Measurements from ENCODE around the gene PTPN9.
"Not testable (repeated sequence)": the region's sequence is repeated elsewhere in the genome, so short reads cannot be mapped to it uniquely, and the experiment has no call there.

PTPN9 gene

DNA sequence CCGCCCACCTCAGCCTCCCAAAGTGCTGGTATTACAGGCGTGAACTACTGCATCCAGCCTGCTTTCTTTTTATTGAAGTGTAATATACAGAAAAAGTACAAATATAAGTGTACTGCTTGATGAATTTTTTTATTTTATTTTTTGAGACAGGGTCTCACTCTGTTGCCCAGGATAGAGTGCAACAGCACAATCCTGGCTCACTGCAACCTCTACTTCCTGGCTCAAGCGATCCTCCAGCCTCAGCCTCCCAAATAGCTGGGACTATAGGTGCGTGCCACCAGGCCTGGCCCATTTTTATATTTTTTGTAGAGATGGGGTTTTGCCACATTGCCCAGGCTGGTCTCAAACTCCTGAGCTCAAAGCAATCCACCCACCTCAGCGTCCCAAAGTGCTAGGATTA, 3.8 kb upstream of the PTPN9 start:
- DNase-seq, result not testable (repeated sequence)

DNA sequence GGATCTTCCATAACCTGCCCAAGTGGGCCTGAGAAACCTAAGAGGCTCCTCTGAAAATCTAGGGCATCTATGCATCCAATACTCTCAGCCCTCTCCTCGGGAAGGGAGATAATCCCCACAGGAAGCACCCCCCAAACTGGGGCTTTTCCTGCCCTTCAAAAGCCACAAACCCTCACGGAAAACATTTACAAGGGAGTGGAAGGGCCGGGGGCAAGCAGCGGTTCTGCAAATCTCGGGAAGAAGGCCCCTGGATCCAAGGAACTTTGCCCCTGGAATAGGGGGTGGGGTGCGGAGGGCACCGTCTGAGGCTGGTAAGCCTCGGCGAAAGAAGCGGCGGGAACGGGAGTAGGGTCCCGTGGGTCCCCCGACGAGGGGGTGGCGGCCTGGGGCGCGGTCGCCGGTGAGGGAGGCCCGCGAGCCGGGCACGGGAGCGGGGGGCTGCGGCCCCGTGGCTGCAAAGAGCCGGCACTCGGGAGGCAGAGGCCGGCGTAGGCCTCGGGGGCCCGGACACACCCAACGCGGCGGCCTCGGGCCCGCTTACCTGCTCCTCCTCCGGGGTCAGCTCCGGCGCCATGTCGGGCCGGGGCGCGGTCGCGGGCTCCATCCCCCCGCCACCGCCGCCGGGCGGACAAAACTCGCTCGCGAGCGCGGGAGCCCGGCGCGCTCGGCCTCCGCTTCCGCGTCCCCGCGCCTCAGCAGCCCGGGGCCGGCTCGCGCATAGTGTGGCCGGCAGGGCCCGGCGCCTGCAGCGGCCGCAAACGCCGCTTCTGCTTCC, 755 bp downstream of the PTPN9 start:
- DNase-seq, result no peak

DNA sequence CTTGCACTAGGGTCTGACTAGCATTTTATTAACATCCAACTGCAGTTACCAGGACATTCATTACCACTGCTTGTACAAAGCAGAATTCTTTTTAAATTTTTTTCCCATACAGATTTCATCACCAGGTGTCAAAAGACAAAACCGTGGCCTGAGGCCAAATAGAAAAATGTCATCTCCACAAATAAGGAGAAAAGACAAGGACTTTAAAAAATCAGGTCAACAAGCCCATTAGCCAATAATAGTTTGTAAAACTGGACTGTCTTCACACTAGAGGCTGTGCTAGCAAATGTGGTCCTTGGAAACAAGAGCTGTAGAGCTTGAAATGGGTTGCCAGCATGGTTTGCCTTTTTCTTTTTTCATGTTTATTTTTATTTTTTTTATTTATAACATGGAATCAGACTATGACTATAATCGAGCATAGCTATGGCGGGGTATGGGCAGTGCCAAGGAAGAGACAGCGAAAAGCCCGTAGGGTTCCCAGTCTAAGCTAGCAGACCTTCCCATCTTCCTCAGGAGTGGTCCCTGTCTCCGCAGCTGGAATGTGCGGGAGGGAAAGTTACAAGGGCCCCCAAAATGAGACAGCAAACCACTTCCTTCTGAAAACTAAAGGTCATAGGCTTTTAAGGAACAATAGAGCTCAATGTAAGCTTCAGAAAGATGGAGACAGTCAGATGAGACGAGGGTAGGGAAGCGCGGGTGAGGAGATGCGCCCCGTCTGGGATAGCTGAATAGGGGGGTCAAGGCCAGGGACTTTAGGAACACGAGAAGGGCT, 1.5 kb downstream of the PTPN9 start:
- no peak for DNase-seq

DNA sequence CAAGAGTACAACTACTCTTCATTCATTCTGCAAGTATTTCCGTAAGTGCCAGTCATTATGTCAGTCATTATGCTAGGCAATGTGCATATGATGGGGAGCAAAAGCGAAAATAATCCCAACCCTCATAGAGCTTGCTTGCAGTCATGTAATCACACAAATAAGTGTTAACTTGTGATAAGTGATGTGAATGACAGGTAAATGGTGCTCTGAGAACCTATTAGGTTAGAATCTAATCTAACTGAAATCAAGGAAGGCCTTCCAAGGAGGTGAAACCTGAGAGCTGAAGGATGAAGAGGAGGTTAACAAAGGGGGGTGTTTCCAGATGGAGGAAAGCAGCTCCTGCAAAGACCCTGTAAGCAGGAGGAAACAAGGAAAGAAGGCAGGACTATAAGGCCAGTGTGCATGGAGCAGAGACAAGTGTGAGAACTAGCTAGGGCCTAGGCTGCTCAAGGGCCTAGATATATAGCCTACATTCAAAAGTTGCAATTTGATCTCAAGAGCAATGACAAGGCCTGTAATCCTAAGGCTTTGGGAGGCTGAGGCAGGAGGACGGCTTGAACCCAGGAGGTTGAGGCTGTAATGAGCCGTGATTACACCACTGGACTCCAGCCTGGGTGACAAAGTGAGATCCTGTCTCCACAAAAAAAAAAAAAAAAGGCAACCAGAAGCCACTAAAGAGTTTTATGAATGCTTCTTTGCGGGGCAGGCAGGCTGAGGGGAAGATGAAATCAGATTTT, 5.3 kb downstream of the PTPN9 start:
- no peak for DNase-seq

DNA sequence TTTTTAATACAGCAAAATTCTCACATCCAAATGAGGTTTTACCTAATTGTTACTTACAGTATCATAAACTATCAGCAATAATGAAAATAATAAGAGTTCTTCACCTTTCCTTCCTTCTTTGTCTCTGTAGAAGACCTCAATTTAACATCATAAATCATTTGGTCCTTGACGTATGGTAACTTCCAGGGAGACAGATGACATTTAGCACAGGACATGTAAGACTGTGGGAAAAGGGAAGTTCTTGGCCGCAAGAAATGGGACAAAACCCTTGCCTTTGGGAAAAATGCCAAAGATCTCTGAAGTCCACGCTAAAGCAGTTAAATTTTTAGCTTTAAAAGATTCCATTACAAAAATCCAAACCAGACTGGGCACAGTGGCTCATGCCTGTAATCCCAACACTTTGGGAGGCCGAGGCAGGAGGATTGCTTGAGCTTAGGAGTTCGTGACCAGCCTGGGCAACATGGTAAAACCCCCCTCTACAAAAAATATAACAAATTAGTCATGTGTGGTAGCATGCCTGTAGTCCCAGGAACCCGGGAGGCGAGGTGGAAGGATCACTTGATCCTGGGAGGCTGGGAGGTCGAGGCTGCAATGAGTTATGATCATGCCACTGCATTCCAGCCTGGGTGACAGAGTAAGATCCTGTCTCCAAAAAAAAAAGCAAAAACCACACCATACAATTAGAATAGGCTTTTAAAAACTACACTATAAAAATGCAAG, 8.8 kb downstream of the PTPN9 start:
- DNase-seq, result no peak

DNA sequence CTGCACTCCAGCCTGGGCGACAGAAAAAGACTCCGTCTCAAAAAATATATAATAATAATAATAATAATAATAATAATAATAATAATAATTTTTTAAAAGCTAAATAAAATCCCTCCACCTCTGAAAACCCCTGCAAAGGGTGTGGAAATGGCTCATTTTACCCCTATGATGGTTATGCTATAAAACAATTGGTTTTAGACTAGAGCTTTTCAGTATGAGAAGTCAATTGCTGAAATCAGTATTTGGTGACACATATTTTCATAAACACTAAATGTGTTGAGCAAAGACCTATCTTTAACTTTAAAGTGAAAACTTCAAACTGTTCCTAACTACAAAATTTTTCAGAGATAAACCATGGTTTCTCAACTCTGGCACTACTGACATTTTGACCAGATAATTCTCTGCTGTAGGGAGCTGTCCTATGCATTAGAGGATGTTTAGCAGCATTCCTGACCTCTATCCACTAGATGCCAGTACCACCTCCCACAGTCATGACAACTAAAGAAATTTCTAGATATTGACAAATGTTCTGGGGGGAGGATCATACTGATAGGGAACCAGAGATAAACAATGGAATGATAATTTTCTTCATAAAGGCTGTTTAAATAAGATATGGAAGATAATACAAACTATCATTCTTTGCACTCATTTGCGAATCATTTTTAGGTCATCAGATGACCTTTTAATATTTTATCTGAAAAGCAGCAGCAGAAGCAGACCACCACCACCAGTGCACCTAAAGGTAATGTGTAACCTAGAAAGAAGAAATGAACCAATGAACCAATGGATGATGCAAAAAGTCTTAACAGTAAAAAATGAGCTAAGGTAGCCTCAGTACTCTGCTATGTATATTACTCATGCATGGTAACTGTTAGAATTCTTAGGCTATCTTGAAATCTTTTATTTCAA, 13.8 kb downstream of the PTPN9 start:
- DNase-seq, result no peak

DNA sequence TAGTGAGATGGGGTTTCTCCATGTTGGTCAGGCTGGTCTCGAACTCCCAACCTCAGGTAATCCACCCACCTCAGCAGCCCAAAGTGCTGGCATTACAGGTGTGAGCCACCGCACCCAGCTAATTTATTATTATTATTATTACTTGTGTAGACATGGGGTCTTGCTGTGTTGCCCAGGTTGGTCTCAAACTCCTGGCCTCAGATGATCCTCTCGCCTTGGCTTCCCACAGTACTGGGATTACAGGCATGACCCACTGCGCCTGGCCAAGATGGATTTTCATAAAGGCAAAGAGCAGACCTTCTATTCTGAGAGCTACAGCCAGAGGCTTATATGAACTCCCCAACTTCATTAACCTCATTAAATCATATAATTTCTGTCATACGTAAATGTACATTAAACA, 17.2 kb downstream of the PTPN9 start:
- no peak for DNase-seq

DNA sequence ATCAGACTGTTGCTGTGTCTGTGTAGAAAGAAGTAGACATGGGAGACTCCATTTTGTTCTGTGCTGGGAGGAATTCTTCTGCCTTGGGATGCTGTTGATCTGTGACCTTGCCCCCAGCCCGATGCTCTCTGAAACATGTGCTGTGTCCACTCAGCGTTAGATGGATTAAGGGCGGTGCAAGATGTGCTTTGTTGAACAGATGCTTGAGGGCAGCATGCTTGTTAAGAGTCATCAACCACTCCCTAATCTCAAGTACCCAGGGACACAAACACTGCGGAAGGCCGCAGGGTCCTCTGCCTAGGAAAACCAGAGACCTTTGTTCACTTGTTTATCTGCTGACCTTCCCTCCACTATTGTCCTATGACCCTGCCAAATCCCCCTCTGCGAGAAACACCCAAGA, 19.8 kb downstream of the PTPN9 start:
- DNase-seq, result not testable (repeated sequence)

DNA sequence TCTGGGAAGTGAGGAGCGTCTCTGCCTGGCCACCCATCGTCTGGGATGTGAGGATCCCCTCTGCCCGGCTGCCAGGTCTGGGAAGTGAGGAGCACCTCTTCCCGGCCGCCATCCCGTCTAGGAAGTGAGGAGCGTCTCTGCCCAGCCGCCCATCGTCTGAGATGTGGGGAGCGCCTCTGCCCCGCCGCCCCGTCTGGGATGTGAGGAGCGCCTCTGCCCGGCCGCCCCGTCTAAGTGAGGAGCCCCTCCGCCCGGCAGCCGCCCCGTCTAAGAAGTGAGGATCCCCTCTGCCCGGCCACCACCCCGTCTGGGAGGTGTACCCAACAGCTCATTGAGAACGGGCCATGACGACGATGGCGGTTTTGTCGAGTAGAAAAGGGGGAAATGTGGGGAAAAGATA, 20.2 kb downstream of the PTPN9 start:
- not testable (repeated sequence) for DNase-seq

DNA sequence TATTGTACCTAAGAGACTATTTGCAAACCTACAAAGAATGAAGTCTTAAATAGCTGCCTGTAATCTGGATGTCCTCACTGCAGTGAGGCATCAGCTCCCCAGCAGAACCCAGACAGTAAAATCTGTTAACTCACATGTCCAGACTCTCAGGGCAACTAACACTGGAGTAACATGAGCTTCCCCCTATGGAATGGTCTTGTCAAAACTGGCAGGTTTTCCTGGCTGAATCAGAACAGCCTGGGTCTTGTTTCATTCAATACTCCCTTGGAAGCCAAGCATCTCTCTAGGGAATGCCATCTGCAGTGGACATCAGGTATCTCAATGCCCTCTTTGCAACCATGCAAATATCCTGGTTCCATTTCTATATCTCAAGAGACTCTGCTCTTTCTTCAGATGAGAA, 24.4 kb downstream of the PTPN9 start:
- no peak for DNase-seq

DNA sequence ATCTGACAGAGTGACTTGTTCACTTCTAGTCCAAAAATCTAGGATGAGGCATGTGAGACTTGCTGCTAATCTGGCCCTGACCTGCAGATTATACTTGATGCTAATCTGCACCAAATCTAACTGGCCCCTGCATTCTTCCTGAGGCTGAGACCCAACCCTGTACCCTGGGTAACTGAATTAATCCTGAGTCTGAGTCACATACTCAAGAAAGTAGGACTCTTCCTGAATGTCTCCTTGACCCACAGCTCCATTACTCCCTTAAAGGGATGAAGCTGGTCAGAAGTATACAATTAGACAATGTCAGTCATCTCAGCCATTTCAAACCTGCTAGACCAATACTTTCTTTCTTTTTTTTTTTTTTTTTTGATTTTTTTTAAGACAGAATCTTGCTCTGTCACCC, 25.5 kb downstream of the PTPN9 start:
- no peak for DNase-seq

DNA sequence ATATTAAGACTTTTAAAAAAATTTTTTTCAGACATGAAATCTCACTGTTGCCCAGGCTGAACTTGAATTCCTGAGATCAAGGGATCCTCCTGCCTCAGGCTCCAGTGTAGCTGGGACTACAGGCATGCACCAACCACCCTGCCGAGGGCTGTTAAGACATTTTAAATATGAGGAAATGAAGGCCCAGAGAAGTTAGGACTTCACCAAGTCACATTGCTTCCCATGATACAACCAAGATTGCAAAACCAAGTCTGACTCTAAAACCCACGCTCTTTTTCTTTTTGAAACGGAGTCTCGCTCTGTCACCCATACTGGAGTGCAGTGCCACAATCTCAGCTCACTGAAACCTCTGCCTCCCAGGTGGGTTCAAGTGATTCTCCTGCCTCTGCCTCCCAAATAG, 28.0 kb downstream of the PTPN9 start:
- DNase-seq, result no peak

DNA sequence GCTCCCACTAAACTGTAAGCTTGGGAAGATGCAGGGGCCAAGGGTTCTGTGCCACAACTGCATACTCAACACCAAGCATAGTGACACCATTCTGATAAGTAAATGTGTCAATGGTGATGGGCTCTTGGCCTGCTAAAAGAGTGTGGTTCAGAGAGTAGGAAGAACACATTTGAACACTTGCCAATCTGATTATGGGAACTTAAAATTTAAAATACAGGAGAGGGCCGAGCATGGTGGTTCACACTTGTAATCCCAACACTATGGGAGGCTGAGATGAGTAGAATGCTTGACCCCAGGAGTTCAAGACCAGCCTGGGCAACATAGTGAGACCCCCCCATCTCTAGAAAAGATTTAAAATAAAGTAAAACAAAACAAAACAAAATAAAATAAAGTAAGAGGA, 34.1 kb downstream of the PTPN9 start:
- DNase-seq, result no peak

DNA sequence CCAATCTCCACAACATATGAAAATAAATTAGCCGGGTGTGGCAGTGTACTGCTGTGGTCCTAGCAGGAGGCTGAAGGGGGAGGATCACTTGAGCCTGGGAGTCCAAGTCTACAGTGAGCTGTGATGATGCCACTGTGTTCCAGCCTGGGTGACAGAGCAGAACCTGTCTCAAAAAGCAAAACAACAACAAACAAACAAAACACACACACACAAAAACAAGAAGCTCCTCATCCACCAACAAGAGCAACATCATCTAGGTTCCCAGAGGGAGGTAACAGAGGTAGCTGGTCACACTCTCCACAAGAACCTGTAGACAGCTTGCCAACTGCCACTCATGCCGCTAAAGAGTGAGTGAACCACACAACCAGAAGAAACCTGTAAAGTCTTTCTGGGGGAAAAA, 34.8 kb downstream of the PTPN9 start:
- DNase-seq, result no peak

DNA sequence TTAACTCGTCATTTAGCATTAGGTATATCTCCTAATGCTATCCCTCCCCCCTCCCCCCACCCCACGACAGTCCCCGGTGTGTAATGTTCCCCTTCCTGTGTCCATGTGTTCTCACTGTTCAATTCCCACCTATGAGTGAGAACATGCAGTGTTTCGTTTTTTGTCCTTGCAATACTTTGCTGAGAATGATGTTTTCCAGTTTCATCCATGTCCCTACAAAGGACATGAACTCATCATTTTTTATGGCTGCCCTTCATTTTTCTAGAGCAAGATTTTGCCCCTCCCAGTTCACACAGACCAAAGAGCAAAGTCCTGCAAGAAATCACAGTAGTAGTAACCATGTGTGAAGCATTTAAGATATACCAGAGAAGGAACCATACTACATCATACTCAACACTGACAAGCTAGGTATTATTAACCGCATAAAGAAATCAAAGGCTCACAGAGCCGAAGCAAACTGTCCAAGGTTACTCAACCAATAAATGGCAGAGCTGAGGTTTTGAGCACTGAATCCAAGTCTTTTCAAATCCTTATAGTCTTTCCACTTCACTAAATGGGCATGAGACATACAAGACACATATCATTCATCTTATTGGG, 36.1 kb downstream of the PTPN9 start:
- DNase-seq, result not testable (repeated sequence)

DNA sequence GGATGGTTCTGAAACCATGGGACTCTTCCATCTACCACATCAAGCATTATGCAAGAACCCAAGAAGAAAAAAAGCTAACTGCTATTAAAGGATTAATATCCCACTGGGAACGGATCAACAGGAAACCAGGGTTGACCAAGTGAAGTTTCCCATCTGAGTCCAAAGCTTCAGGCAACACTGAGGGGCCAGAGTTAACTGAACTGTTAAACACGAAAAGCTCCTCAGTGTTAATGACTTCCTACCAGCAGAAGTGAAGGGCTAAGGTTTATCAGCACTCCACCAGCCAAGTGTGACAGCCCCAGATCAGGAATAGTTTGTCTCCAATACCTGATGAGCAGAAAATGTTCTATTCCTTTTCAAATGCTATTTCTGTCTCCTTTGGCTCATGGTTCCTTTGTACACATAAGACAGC, 36.7 kb downstream of the PTPN9 start:
- no peak for DNase-seq

DNA sequence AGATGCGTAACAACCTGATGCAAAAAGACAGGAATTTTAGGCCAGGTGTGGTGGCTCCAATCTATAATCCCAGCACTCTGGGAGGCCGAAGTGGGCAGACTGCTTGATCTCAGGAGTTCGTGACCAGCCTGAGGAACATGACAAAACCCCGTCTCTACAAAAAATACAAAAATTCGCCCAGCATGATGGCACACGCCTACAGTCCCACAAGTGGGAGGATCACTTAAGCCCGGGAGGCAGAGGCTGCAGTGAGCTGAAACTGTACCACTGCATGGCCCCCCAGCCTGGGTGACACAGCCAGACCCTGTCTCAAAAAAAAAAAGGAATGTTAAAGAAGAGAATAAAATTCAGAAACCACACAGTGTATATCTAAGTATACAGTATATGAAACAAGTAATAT, 40.7 kb downstream of the PTPN9 start:
- DNase-seq, result no peak

DNA sequence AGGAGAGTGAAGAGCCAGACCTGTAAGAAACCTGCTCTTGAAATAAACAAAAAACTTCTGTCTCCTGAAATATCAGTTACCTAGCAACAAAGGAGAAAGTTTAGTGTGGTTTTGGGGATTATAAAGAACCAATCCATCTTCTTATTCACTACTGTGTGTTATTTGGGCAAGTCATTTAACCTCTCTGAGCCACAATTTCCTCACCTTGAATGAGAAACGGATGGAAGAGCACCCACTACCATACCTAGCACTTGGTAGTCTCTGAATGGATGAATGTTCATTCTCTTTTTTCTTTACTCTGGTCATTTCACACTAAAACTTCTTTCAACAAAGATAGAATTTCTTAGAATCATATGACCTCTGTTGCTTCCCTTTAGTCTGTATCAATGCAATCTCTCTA, 45.2 kb downstream of the PTPN9 start:
- no peak for DNase-seq

DNA sequence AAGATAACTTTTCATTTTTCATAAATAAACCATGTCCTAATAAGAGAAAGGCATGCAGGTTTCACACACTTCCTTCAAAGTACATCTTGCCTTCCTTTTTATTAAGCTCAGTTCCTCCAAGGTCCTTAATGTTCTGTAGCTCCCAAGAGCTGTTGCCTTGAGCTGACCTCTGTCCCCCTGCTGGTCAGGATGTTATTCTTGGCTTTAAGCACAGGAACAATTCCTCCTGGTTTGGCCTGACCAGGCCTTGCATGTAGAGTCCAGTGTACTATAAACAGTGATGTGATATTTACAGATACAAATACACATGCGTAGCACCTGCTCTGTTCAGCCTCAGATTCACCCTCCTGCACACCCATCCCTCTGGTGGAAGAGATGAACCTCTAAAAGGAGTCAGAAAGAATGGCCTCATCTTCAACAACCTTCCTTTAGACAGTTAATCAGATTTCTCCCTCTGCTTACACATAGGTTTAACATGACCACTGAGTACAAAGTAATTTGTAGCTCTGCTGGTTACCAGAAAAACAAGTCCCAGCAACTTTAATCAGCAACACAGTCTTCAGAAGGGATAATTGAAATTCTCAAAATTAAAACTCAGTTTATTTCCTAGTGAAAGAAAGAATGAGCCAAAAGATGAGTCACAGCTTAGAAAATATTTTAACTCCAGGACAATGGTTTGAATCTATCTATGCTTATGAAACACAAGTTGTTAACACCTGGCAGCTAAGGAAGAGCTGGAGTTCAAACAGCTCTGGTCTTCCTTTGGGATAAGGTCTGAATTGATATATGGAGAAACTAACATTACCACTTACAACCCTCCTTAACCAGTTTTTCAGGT, 46.5 kb downstream of the PTPN9 start:
- DNase-seq, result no peak

DNA sequence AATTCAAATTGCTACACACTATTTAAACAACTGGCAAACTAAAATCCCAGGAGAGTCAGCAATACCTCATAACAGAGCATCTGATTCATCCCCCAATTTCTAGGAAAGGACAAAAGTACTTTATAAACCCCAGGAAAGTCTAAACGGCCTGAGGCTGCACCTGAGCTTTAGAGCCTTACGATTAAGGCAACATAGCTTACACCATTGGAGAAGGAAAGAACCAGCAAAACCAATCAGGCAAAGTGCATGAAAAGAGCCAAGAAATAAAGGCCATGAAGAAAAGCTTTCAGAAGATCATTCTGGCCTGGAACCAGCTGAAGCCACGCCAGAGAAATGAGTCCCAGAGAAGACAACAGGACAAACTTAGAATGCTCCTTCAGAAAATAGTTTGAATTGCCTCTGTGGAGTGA, 48.1 kb downstream of the PTPN9 start:
- no peak for DNase-seq

DNA sequence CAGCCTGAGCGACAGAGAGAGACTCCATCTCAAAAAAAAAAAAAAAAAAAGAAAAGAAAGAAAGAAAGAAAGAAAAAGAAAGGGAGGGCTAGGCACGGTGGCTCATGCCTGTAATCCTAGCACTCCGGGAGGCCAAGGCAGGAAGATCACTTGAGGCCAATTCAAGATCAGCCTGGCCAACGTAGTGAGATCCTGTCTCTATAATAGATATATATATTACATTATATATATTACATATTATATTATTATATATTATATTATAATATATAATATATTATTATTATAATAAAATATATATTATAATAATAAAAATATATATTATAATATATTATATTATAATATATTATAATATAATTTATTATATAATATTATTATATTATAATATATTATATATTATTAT, 48.9 kb downstream of the PTPN9 start:
- DNase-seq, result no peak

All from activated T-cell treated with anti-CD3 and anti-CD28 coated beads for 4 hours (primary cell).